HL-60 (cell line): ENCODE data around the gene CTF1.
A peak's percentile ranks its signal among the peaks of the same experiment; 100 is the strongest.

Experiments used
- DNase-seq, 2 experiments: peaks; one replicate each; pipeline ENCODE4 v3.0.0-alpha.2; 2010 to 2020; ENCODE audit warnings: low read depth in 1 of 2, low spot score in 1 of 2
- H3K27ac ChIP-seq: fragments of 250-450 bp; sonication (Bioruptor Pico); replicated peaks from 2 replicates; pipeline ENCODE4 v1.5.1; 2020; ENCODE audit warnings: mild to moderate bottlenecking, moderate library complexity
- H3K27me3 ChIP-seq: fragments of 250-450 bp; sonication (Bioruptor Pico); 2 replicates; pipeline ENCODE4 v1.5.1; 2021; ENCODE audit warnings: mild to moderate bottlenecking, moderate library complexity; ENCODE audit not compliant: insufficient read depth, poor library complexity, severe bottlenecking
- H3K4me3 ChIP-seq: replicated peaks from 2 replicates; pipeline ENCODE4 v1.5.1; 2011; ENCODE audit warnings: mild to moderate bottlenecking, control low read depth, low read length; ENCODE audit not compliant: insufficient read depth
- GABPA ChIP-seq: IDR thresholded peaks from 2 replicates; pipeline ENCODE4 v1.6.1; 2012; ENCODE audit warnings: low read depth
- POLR2AphosphoS5 ChIP-seq: IDR thresholded peaks from 2 replicates; pipeline ENCODE4 v1.6.1; 2012; ENCODE audit warnings: low read depth
- SPI1 ChIP-seq: IDR thresholded peaks from 2 replicates; pipeline ENCODE4 v1.6.1; 2012; ENCODE audit warnings: low read depth, mild to moderate bottlenecking, borderline replicate concordance
- TF ChIP-seq, protein P1 (sequence below): IDR thresholded peaks from 2 replicates; pipeline ENCODE4 v1.6.1; 2012; ENCODE audit warnings: low read depth; ENCODE audit not compliant: insufficient replicate concordance
- TF ChIP-seq, protein P2 (sequence below): IDR thresholded peaks from one replicate; pipeline ENCODE4 v1.5.1; 2011; ENCODE audit warnings: low read length, control low read depth, inconsistent platforms; ENCODE audit not compliant: insufficient read depth

Gene CTF1

GRCh38 chr16:30946671-30947540 lies 50.5 kb downstream of the CTF1 start:
- TF ChIP-seq POLR2AphosphoS5 (no peak), GABPA (no peak), SPI1 (no peak)
- TF ChIP-seq, protein P1, sequence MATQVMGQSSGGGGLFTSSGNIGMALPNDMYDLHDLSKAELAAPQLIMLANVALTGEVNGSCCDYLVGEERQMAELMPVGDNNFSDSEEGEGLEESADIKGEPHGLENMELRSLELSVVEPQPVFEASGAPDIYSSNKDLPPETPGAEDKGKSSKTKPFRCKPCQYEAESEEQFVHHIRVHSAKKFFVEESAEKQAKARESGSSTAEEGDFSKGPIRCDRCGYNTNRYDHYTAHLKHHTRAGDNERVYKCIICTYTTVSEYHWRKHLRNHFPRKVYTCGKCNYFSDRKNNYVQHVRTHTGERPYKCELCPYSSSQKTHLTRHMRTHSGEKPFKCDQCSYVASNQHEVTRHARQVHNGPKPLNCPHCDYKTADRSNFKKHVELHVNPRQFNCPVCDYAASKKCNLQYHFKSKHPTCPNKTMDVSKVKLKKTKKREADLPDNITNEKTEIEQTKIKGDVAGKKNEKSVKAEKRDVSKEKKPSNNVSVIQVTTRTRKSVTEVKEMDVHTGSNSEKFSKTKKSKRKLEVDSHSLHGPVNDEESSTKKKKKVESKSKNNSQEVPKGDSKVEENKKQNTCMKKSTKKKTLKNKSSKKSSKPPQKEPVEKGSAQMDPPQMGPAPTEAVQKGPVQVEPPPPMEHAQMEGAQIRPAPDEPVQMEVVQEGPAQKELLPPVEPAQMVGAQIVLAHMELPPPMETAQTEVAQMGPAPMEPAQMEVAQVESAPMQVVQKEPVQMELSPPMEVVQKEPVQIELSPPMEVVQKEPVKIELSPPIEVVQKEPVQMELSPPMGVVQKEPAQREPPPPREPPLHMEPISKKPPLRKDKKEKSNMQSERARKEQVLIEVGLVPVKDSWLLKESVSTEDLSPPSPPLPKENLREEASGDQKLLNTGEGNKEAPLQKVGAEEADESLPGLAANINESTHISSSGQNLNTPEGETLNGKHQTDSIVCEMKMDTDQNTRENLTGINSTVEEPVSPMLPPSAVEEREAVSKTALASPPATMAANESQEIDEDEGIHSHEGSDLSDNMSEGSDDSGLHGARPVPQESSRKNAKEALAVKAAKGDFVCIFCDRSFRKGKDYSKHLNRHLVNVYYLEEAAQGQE, result no peak
- TF ChIP-seq, protein P2, sequence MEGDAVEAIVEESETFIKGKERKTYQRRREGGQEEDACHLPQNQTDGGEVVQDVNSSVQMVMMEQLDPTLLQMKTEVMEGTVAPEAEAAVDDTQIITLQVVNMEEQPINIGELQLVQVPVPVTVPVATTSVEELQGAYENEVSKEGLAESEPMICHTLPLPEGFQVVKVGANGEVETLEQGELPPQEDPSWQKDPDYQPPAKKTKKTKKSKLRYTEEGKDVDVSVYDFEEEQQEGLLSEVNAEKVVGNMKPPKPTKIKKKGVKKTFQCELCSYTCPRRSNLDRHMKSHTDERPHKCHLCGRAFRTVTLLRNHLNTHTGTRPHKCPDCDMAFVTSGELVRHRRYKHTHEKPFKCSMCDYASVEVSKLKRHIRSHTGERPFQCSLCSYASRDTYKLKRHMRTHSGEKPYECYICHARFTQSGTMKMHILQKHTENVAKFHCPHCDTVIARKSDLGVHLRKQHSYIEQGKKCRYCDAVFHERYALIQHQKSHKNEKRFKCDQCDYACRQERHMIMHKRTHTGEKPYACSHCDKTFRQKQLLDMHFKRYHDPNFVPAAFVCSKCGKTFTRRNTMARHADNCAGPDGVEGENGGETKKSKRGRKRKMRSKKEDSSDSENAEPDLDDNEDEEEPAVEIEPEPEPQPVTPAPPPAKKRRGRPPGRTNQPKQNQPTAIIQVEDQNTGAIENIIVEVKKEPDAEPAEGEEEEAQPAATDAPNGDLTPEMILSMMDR, result no peak
- Histone ChIP-seq H3K27ac (no peak overlapping the region), H3K4me3 (no peak overlapping the region), H3K27me3 (no peaks in the 10 kb centered on the region)
- no peak for DNase-seq

GRCh38 chr16:30947541-30947858 lies 51.1 kb downstream of the CTF1 start:
- H3K27ac ChIP-seq, result no peak overlapping the region
- H3K27me3 ChIP-seq, result no peaks in the 10 kb centered on the region
- no peak overlapping the region for H3K4me3 ChIP-seq
- TF ChIP-seq, protein P1, result no peak
- TF ChIP-seq, protein P2, result no peak
- no peak for TF ChIP-seq SPI1
- TF ChIP-seq GABPA, result no peak
- no peak for TF ChIP-seq POLR2AphosphoS5
- no peak for DNase-seq

- Histone ChIP-seq H3K27ac (peak overlapping the region; percentile 88), H3K4me3 (peak overlapping the region; percentile 47), H3K27me3 (no peaks in the 10 kb centered on the region)
- no peak for TF ChIP-seq GABPA
- TF ChIP-seq, protein P1, result no peak
- TF ChIP-seq POLR2AphosphoS5, result no peak
- no peak for TF ChIP-seq SPI1
- TF ChIP-seq, protein P2, result no peak
- peak in 1 of 2 experiments; percentile 48 for DNase-seq
Measured at GRCh38 chr16:30947859-30948666, 51.6 kb downstream of the CTF1 start.
